Neural progenitor cell (in vitro differentiated cells): ENCODE data around the gene PRIMPOL.
"Not testable (repeated sequence)": the region's sequence is repeated elsewhere in the genome, so short reads cannot be mapped to it uniquely, and the experiment has no call there.

Experiments used
- EZH2 ChIP-seq: fragments of 200-600 bp; sonication (generic); IDR thresholded peaks from 2 replicates; pipeline ENCODE4 v1.6.1; 2017; ENCODE audit warnings: antibody characterized with exemption, mild to moderate bottlenecking, moderate library complexity
- TF ChIP-seq, protein P1 (sequence below): fragments of 200-600 bp; sonication (generic); IDR thresholded peaks from 2 replicates; pipeline ENCODE4 v1.5.1; 2017; ENCODE audit warnings: antibody characterized with exemption, mild to moderate bottlenecking

DNA sequence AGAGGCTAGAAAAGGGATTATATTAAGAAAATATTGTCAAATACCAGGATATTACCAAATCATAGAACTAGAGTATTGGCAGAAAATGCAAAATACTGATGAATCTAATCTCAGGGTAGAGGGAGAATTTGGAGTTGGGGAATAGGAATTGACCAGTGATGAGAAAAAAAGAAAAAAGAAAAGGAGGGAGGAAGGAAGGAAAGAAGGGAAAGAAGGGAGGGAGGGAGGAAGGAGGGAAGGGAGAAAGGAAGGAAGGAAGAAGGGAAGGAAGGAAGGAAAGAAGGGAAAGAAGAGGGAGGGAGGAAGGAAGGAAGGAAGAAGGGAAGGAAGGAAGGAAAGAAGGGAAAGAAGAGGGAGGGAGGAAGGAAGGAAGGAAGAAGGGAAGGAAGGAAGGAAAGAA, 3.1 kb downstream of the PRIMPOL start:
- TF ChIP-seq, protein P1, sequence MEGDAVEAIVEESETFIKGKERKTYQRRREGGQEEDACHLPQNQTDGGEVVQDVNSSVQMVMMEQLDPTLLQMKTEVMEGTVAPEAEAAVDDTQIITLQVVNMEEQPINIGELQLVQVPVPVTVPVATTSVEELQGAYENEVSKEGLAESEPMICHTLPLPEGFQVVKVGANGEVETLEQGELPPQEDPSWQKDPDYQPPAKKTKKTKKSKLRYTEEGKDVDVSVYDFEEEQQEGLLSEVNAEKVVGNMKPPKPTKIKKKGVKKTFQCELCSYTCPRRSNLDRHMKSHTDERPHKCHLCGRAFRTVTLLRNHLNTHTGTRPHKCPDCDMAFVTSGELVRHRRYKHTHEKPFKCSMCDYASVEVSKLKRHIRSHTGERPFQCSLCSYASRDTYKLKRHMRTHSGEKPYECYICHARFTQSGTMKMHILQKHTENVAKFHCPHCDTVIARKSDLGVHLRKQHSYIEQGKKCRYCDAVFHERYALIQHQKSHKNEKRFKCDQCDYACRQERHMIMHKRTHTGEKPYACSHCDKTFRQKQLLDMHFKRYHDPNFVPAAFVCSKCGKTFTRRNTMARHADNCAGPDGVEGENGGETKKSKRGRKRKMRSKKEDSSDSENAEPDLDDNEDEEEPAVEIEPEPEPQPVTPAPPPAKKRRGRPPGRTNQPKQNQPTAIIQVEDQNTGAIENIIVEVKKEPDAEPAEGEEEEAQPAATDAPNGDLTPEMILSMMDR, result not testable (repeated sequence)
- TF ChIP-seq EZH2, result not testable (repeated sequence)
